Natural killer cell (primary cell): ENCODE results near the gene GJD2. TPM values are rescaled to one million over a fixed set of nuclear protein-coding genes. Genes with fewer than 3 reads are reported as not detected.

Source experiments
- ATAC-seq, 3 donors: fragments of 150-1000 bp in 2 of 3; fragments of 200-7000 bp in 1 of 3; cut with Tn5 transposase; 1 replicate in 1 of 3; 2 replicates in 2 of 3; pipeline ENCODE4 v1.10.0; 2021; ENCODE audit warnings: mild to moderate bottlenecking in 2 of 3, moderate library complexity in 2 of 3
- DNase-seq, 2 donors: peaks; one replicate each; pipeline versions ENCODE4 v3.0.0 to v3.0.0-alpha.2; 2013 to 2021; ENCODE audit warnings: mixed read lengths in 1 of 2
- H3K27ac ChIP-seq: one replicate; pipeline ENCODE4 v1.5.1; 2013; ENCODE audit warnings: mild to moderate bottlenecking, low read length
- H3K27me3 ChIP-seq: one replicate; pipeline ENCODE4 v1.6.1; 2013; ENCODE audit warnings: low read length; ENCODE audit not compliant: control insufficient read depth, insufficient read depth
- H3K36me3 ChIP-seq: one replicate; pipeline ENCODE4 v1.6.1; 2013; ENCODE audit warnings: low read length; ENCODE audit not compliant: control insufficient read depth, insufficient read depth
- H3K4me1 ChIP-seq: one replicate; pipeline ENCODE4 v1.6.1; 2013; ENCODE audit warnings: low read length; ENCODE audit not compliant: control insufficient read depth, insufficient read depth
- H3K4me3 ChIP-seq: one replicate; pipeline ENCODE4 v1.5.1; 2013; ENCODE audit warnings: low read length
- H3K9me3 ChIP-seq: one replicate; pipeline ENCODE4 v1.6.1; 2013; ENCODE audit warnings: low read length; ENCODE audit not compliant: control insufficient read depth, insufficient read depth
- H3K27ac Mint-ChIP-seq, 2 donors: one replicate each; pipeline ENCODE4 v1.8.0; 2022; ENCODE audit warnings: mild to moderate bottlenecking in 2 of 2, mixed read lengths in 2 of 2, moderate library complexity in 1 of 2
- H3K27me3 Mint-ChIP-seq, 2 donors: one replicate each; pipeline ENCODE4 v1.8.0; 2022; ENCODE audit warnings: low read depth in 2 of 2, mixed read lengths in 2 of 2
- H3K36me3 Mint-ChIP-seq: one replicate; pipeline ENCODE4 v1.8.0; 2022; ENCODE audit warnings: mixed read lengths
- H3K4me1 Mint-ChIP-seq, 2 donors: one replicate each; pipeline ENCODE4 v1.8.0; 2022; ENCODE audit warnings: mixed read lengths in 2 of 2
- H3K4me3 Mint-ChIP-seq: one replicate; pipeline ENCODE4 v1.8.0; 2022; ENCODE audit warnings: mild to moderate bottlenecking, moderate library complexity, mixed read lengths
- H3K9me3 Mint-ChIP-seq, 2 donors: one replicate each; pipeline ENCODE4 v1.8.0; 2022; ENCODE audit warnings: mixed read lengths in 2 of 2
- CTCF ChIP-seq: fragments of 200-600 bp; IDR thresholded peaks from one replicate; pipeline ENCODE4 v1.8.0; 2022; ENCODE audit warnings: antibody characterized with exemption
- WGBS: methylation state at CpG from one replicate; pipeline ENCODE4 v1.1.7; 2013; ENCODE audit warnings: missing lambda C conversion rate; ENCODE audit not compliant: insufficient coverage; 5-methylcytosine and 5-hydroxymethylcytosine counted together
- intact Hi-C: fragments of 100-400 bp; cut with micrococcal nuclease; formaldehyde crosslinking; loops from one replicate; pipeline ENCODE4 v1.14.2; 2022
- total RNA-seq, 4 donors: library from RNA; stranded (reverse); fragments of 120-200 nt in 1 of 4; gene quantifications; one replicate each; pipeline versions ENCODE4 v1.2.3 to v1.2.4, GENCODE V29; 2013 to 2022

The GJD2 gene
- total RNA-seq, 3 donors from 2014 or later (not counting 1 experiment from before 2014, with no cell fraction given) = not detected

- Mint-ChIP-seq H3K27me3 (peaks cover 9 to 42% of the 10 kb centered on the region in 2 donors), H3K9me3 (peaks cover 0 to 5% of the 10 kb centered on the region in 2 donors), H3K4me3 (no peak overlapping the region), H3K27ac (no peak overlapping the region), H3K36me3 (no peaks in the 10 kb centered on the region), H3K4me1 (no peaks in the 10 kb centered on the region)
- Histone ChIP-seq H3K36me3 (no peaks in the 10 kb centered on the region), H3K4me3 (no peak overlapping the region), H3K9me3 (no peaks in the 10 kb centered on the region), H3K4me1 (no peaks in the 10 kb centered on the region), H3K27ac (no peak overlapping the region), H3K27me3 (peaks cover 2% of the 10 kb centered on the region)
- 100% methylated on average over 1 of the region's 1 CpG for WGBS
- intact Hi-C loops = no loop called here
- DNase-seq = no peak
- TF ChIP-seq CTCF = no peak
- no peak for ATAC-seq
Observed at GRCh38 chr15:34802371-34802770, 47.6 kb upstream of the GJD2 start.

DNA sequence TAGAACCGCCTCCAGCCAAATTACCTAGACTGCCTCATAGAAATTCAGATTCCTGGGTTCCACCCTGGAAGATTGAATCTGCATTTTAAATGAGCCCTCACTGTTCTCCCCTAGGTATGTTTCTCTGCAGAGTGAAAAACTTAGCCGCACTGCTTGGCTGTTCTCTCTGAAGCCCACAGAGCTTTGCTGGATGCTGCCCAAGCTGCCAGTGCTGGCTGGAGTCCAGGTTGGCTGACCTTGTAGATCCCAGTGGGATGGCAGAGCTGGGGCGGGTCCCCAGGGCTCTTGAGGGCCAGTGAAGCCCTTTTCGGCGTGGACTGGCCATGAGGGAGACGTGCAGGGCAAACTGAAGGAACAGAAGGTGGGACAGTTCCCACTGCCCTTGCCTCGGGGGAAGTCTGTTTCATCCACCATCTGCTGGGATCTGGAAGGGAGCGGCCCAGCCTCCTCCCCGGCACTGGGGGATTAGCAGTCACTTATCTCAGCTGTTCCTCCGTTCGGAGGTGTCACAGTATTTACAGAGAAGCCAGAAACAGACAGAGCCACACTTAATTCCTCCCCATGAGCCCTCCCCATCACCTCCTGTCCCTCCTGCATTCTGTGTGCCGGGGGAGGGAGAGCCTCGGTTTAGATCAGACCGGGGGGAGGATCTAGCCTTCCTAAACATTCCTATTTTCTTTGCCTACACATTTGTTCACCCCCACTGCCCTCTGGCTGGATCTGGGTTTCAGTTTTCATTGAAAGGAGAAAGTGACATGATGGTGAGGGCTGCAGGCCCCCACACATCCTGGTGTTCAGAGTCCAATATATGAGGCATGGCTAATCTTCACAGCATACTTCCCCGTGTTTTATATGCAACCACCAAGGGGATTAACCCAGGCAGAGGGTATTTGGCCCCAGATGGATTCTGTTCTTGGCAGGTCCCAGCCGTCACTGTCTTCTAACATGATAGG lies 44.6 kb upstream of the GJD2 start:
- no peak overlapping the region for H3K27ac ChIP-seq
- TF ChIP-seq CTCF = no peak
- DNase-seq (no peak), ATAC-seq (no peak)
- Mint-ChIP-seq H3K9me3 (no peaks in the 10 kb centered on the region), H3K36me3 (no peaks in the 10 kb centered on the region), H3K27me3 (peaks cover 22 to 68% of the 10 kb centered on the region in 2 donors), H3K27ac (no peak overlapping the region), H3K4me1 (no peaks in the 10 kb centered on the region), H3K4me3 (no peak overlapping the region)
- no peak overlapping the region for H3K4me3 ChIP-seq
- intact Hi-C loops = no loop called here
- H3K4me1 ChIP-seq = no peaks in the 10 kb centered on the region
- H3K27me3 ChIP-seq = peaks cover 8% of the 10 kb centered on the region
- no peaks in the 10 kb centered on the region for H3K9me3 ChIP-seq
- H3K36me3 ChIP-seq = no peaks in the 10 kb centered on the region
- WGBS = 61% methylated on average over 16 of the region's 16 CpGs

GRCh38 chr15:34796847-34797435 lies 42.1 kb upstream of the GJD2 start:
- Histone ChIP-seq H3K27me3 (peaks cover 12% of the 10 kb centered on the region), H3K36me3 (no peaks in the 10 kb centered on the region), H3K4me3 (no peak overlapping the region), H3K27ac (no peak overlapping the region), H3K4me1 (no peaks in the 10 kb centered on the region), H3K9me3 (no peaks in the 10 kb centered on the region)
- peaks cover 38 to 76% of the 10 kb centered on the region in 2 donors for H3K27me3 Mint-ChIP-seq
- no peaks in the 10 kb centered on the region for H3K9me3 Mint-ChIP-seq
- no peaks in the 10 kb centered on the region for H3K4me1 Mint-ChIP-seq
- no peaks in the 10 kb centered on the region for H3K36me3 Mint-ChIP-seq
- intact Hi-C loops = no loop called here
- H3K27ac Mint-ChIP-seq = no peak overlapping the region
- DNase-seq (no peak), ATAC-seq (no peak)
- H3K4me3 Mint-ChIP-seq = no peak overlapping the region
- TF ChIP-seq CTCF = no peak
- WGBS = 77% methylated on average over 5 of the region's 5 CpGs
